GM10847 (cell line): Measurements from ENCODE around the gene SCAMP4.
A peak's percentile ranks its signal among the peaks of the same experiment; 100 is the strongest.

ENCODE experiments used
- POLR2A ChIP-seq: IDR thresholded peaks from 2 replicates; pipeline ENCODE4 v1.6.1; 2011; ENCODE audit not compliant: insufficient read length; ENCODE audit errors: extremely low read depth

SCAMP4 gene

DNA sequence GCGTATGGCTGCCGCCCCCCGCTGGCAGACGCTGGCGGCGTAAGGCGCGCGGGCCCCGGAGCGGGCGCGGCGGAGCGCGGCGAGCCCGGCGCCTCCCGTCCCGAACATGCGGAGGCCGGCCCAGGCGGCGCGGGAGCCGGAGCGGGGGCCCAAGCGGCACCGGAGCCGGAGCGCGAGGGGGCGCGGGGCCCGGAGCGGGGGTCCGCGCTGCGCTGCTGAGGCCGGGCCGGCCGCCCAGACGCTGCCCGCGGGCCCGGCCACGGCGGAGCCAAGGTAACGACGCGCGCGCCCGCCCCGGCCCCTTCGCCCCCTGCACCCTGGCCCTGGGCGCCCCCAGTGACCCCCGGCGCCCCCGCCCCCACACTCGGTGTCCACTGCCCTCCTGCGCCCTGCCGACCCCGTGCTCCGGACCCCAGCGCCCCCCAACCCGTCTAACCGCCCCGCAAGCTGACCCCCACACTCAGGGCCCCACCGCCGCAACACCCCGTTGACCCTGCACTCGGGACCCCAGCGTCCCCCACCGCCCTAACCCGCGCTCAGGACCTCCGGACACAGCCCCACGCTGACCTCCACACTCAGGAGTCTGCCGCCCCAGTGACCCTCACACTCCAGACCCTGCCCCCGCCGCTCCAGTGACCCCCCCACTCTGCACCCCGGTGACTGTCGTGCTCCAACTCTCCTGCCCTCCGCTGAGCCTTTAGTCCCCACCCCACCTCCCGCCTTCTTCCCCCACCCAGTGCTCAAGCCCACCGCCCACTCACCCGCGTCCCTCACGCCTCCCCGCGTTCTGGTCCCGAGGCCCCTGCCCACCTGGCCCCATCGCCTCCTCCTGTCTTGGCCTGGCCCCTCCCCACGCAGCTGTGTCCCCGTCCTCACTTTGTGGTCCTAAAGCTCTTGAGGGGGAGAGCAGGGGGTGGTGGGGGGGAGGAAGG, 36.2 kb downstream of the SCAMP4 start, which contains the start of gene CSNK1G2:
Gene CSNK1G2, plus strand, starts transcription at position 27 of the 932 bp plus-strand sequence. CDS start 28,601 bp downstream, outside the sequence.
- no peak for TF ChIP-seq POLR2A

DNA sequence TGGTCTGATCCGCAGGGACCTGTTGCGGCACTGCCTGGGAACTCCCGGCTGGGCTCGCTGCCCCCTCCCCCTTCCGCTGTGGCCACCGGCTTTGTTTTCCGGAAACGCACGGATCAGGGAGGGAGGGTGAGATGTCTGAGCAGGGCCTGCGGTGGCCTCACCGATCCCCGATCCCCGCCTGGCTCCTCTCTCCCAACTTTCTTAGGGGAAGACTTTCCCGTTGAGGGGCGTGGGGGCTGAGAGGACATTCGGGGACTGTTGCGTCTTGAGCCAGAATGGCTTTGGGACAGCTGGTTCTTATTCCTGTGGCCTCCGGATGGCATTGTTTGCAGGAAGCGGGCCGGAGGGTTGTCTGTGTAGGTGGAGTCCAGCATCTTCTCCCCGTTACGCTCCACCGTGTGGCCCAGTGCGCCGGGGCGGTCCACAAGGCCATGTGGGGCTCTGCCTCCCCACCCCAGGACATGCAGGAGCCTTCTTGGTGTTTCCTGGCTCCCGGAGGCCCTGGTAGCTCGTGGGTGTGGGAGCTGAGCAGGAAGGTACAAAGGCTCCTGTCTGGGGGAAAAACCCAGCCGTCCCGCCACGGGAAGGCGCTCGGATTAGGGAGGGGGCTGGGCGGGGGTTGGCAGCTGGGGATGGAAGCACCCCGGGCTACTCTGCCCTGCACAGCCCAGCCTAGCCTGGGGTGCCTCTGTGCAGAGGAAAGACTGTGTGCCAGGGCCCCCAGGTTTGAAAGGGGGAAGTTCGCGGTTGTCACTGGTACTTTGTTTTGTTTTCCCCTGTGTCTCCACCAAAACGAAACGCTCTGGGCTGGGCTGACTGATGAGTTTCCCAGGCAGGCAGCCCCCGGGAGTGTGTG, 37.1 kb downstream of the SCAMP4 start:
- TF ChIP-seq POLR2A: peak; percentile 7

DNA sequence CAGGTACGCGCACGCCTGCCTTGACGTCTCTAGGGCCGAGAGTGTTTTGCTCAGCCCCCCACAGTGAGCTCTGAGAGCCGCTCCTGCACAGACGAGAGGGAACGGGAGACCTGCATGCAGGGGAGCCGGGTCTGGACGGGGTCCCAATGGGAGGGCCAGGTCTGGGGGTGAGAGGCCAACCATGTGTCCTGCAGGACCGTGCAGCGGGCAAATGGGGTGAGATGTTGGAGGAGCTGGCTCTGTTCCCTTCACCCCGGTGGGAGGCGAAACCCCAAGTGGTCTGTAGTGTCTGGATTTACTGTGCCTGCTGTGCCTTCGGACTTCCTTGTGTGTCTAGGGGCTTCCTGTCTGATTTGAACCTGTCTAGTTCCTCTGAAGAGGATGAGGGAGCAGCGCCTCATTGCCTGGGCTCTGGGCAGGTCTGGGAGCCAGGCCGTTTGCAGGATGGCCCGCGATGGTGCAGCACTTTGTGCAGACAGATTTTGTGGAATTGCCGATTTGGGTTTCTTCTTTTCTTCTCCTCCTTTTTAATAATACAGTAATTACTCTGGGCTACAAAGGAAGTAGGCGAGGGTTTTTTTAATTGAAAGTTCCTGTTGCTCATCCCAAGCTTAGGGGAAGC, 37.8 kb downstream of the SCAMP4 start:
- TF ChIP-seq POLR2A: no peak

DNA sequence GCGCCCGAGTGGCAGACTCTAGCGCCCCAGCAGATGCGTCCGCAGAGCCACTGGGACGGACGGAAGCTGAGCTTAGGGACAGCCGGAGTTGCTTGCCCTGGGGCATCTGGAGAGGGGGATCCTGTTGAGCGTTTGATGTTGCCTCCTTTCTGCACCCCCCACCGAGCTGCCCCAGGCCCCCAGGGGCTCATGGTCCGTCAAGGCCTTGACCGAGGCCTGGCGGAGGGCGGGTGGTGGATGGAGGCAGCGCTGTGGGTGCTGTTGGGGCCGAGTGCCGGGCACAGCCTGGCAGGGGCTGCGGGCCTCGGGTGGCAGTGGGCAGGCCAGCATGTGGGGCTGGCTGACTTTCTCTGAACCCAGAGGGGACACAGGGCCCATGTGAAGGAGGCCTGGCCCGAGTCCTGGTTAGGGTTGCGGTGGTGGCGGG, 38.5 kb downstream of the SCAMP4 start:
- TF ChIP-seq POLR2A: no peak

DNA sequence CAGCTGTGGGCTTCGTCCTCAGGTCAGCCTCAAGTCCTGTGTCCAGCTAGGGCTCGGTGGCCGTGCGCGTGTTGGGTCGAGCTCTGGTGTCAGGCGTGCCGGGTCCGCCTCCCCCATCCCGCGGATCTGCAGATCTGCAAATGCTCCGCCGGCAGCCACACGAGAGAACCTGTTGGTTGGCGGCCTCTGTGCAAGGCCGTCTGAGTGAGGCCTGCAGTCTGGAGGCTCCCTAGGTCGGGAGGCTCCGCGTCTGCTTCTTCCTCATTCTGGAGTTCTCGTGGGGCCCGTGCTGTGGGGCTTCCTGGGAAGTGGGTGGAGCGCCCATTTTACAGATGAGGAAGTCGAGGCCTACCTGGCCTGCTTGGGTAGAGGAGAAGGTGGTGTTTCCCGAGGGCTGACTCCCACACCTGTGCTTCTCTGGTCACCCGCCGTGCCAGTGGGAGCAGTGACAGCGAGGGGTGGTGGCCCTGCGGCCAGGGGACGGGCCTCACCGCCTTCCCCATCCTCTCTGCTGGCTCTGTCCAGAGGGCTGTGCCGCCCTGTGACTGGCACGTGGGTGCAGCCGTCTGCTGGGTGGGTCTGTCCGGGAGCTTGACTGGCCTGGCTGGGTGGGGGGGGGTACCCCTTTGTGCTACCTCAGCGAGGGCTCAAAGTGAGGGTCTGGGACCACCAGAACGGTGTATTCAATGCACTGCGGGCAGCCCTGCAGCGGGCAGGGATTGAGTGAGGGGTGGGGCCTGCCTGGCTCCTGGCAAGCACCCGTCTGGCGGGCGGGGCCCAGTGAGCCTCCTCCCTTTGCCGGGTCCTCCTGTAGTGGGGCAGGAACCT, 39.1 kb downstream of the SCAMP4 start:
- TF ChIP-seq POLR2A: no peak

DNA sequence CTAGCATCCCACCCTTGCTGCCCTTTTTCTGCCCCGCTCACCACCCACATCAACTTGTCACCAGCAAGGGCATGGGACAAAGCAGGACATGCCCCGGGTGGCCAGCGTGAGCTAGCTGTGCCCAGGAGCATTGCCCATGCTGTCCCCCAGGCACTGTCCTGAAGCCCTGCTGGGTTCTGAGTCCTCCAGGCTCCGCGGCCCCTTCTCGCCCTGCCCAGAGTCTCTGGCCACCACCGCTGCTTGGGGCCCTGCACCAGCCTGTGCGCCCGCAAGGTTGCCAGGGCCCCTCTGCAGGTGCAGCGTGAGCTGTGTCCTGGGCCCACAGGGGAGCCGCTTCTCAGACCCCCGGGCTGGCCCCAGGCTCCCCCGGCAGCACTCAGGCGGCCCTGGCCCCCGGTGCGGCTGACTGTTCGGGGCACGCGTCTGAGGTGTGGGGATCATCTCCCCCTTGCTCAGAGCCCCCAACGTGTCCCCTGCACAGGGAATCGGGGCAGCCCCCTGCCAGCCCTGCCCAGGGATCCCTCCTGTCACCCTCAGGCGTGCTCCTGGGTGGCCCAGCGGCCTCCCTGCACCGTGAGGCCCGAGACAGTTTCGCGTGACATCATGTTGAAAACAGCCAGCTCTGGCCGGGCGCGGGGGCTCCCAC, 39.8 kb downstream of the SCAMP4 start:
- TF ChIP-seq POLR2A: no peak

DNA sequence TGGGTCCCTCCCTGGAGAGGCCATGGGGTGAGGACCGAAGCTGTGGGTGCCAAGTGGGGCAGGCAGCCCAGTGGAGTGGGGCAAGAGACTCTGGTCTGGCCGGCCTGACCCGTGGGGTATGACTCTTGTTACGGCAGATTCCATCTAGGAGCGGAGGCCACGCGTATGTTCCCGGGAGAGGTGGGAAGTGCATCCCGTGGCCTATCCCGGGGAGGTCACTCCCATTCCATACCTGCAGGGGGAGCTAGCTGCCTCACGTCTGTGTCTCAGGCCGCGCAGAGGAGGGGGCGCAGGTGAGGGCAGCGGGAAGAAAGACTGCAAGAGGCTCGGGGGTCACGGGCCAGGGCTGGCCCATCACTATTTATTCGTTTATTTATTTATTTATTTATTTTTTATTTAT, 40.7 kb downstream of the SCAMP4 start:
- no peak for TF ChIP-seq POLR2A

DNA sequence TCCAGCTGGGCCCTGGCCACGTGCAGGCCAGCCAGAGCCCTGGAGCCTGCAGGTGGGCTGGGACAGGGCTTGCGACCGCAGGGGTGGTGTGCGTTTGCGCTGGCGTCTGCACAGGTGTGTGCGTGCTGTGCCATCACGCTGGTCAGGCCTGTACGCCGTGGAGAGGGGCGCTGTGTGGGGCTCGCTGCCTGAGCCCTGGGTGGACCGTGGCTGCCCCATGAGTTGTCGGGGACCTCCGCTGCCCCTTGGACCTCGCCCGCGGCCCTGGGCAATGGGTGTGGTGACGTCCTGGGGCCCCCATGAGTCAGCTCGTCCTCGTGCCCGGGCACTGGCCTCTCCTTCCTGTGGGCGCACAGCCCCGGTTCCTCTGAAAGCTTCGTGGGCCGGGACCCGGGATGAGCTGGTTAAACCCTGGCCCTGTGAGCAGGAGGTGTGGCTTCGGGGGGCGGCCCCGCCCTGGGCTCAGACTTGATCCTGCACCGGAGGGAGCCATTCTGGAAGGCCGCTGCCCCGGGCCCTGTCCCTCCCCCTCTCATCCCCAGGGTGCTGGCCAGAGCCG, 42.5 kb downstream of the SCAMP4 start:
- TF ChIP-seq POLR2A: no peak

DNA sequence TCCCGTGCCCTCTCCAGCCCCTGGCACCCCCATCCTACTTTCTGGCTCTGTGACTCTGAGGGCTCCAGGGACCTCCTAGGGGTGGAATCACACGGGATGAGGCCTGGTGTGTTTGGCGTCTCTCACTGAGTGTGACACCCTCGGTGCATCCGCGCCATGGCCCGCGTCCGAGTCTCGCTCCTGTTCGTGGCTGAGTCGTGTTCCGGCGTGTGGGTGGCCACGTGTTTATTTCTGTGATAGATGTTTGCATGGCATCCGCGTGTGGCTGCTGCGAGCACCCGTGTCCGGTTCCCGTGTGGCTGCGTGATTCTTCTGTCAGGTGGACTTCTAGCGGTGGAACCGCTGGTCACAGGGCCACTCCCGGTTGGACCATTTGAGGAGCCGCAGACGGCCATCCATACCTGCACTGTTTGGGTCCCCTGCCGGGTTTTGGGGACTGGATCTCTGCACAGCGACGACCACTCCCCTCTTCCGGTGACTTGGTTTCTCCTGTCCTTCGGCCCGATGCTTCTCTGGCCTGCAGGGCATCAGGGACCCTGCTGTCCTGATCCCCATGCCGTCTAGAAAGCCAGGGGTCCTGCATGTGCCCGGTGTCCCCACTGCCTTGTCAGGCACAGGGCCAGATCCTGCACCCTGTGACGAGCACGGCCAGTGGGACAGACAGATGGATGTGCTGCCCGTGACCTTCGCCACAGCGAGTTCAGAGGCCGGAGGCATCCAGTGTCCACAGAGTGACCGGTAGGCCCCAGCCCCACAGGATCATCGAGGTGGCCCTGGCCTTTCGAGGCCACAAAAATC, 44.3 kb downstream of the SCAMP4 start:
- TF ChIP-seq POLR2A: no peak

DNA sequence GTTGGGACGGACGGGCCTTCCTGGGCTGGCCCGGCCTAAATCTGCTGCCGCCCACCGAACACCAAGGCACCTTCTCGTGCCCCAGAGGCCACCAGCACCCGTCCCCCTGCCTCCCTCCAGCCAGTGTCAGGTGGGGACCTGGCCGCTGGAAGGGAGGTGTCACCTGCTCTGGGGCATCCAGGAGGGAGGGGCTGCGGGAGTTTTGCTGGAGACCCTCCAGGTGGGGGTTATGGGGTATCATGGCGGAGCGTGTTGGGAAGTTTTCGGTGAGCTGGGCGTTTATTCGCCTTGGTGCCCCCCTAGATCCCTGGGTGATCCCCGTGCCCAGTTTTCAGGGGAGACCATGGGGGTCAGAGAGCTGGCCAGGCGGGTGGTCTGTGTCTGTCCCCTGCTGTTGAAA, 45.4 kb downstream of the SCAMP4 start:
- no peak for TF ChIP-seq POLR2A

DNA sequence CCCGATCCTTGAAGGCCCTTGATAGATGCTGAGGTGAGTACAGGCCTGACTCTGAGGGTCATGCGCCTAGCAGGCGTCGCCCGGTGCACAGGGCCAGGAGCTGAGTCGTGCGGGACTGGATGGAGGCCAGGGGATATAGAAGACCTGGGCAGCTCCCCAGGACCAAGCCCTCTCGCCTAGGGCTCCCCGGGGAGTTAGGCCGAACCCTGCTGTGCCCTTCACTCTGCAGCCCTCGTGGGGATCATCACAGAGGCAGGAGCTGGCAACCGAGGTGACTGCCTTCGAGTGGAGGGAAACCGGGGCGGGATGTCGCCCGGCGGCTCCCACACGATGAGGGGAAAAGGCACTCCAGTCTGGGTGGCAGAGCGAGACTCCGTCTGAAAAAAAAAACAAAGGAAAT, 47.4 kb downstream of the SCAMP4 start:
- no peak for TF ChIP-seq POLR2A

DNA sequence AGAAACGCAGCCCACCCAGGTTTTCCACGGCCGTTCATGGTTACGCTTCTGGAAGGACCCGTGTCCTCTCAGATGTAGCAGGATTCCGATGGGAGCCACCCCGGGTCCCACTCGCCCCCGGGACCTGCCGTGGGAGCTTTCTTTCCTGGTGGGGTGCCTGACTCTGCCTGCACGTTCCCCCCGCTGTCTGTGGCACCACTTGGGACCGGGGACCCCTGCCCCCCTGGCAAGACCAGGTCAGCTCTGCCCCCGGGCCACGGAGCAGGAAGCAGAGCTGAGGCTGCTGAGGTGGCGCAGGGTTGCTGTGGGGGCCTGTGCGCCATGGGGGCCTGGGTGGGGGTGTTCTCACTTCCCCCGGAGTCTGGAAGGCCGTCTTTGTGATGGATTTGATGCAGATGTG, 47.8 kb downstream of the SCAMP4 start:
- TF ChIP-seq POLR2A: no peak

DNA sequence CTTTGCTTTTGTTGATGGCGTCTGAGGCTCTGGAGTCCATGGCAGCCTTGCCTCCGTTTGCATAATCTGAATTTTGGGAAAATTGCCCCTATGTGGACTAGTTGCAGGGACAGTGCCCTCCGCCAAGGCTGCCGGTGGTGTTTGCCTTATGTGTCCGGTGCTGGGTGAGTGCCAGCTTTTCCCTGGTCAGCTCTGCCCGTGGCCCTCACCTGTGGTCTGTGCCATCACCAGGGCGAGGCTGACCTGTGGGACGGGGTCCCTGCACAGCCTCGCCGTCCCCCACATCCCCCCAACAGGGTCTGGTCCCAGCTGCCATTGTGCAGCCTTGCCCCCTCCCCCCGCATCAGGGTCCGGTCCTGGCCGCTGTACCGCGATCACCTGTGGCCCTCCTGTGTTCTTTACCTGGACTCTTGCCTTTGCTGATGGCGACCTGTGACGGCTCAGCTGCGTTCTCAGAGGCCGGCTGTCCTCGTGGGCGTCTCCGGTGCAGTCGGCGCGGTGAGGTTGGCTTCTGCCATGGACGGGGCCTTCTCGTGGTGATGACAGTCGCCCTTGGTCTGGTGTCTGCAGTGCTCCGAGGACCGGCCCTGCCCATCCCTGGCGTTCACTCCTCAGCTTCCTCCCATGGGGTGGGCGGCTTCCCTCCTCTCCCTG, 48.4 kb downstream of the SCAMP4 start:
- no peak for TF ChIP-seq POLR2A

DNA sequence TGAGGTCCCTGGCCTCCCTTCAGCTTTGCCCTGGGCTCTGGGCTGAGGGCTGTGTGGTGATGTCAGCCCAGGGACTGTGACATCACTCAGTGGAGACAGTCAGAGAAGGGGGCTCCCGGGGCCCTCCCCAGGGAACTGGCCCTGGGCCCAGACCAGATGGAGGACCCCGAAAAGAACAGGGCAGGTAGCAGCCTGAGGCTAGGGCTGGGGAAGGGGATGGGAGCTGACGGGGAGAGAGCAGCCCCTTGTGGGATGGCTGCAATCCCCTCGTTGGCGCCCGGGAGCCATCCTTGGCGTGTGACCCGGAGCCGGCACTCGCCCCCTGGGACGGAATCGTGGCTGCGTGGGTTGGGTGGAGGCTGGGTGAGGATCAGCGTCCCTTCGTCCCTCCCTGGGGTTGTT, 49.3 kb downstream of the SCAMP4 start:
- no peak for TF ChIP-seq POLR2A
